GM12878 (cell line): ENCODE results near the gene UBXN10. TPM values are rescaled to one million over a fixed set of nuclear protein-coding genes. Genes with fewer than 3 reads are reported as not detected.

Experiments
- ATAC-seq: fragments of 200-7000 bp; cut with Tn5 transposase; 3 replicates; pipeline ENCODE4 v1.9.1; 2020; ENCODE audit warnings: mild to moderate bottlenecking, moderate library complexity
- BruUV-seq: library from RNA; stranded (reverse); fragments of 400-500 nt; replicated peaks from 2 replicates; lab custom pipeline; 2021; lab: Mats Ljungman, UMichigan
- CTCF ChIA-PET: fragments of 300-600 bp; sonication (Branson Sonifier 250); formaldehyde crosslinking; extraction: SDS; loops from one replicate; lab custom pipeline; 2021; ENCODE audit warnings: inconsistent platforms; lab: Yijun Ruan, JAX
- POLR2A ChIA-PET: fragments of 350-600 bp; formaldehyde crosslinking; extraction: SDS; loops from one replicate; lab custom pipeline; 2021; ENCODE audit warnings: inconsistent platforms; lab: Charles Lee
- RAD21 ChIA-PET: fragments of 300-600 bp; sonication (Branson Sonifier 250); formaldehyde crosslinking; loops from one replicate; lab custom pipeline; 2023; ENCODE audit warnings: antibody characterized with exemption; ENCODE audit not compliant: unreplicated experiment; lab: Charles Lee
- SMC1A ChIA-PET: fragments of 300-600 bp; sonication (Branson Sonifier 250); formaldehyde crosslinking; loops from one replicate; lab custom pipeline; 2023; ENCODE audit not compliant: unreplicated experiment, uncharacterized antibody; lab: Charles Lee
- DNase-seq: peaks from one replicate; pipeline ENCODE4 v3.0.0-alpha.2; 2011; ENCODE audit warnings: low read depth, low spot score
- FAIRE-seq: peaks from 3 replicates; lab custom pipeline; 2011; peaks lifted over from hg19 to GRCh38; lab: Jason Lieb, UNC
- H2AFZ ChIP-seq: 2 replicates; pipeline ENCODE4 v1.6.0; 2011; ENCODE audit warnings: low read depth, low read length, control low read depth; ENCODE audit not compliant: control insufficient read depth
- H3K27ac ChIP-seq: 2 replicates; pipeline ENCODE4 v1.5.1; 2011; ENCODE audit warnings: control low read depth; ENCODE audit not compliant: control insufficient read depth, insufficient read depth
- H3K27me3 ChIP-seq, 2 experiments: replicated peaks in 1 of 2; 2 replicates each; pipeline versions ENCODE4 v1.6.0 to v1.6.1; 2011; ENCODE audit warnings: low read length in 1 of 2; ENCODE audit not compliant: control insufficient read depth in 2 of 2, insufficient read depth in 2 of 2
- H3K36me3 ChIP-seq, 2 experiments: 2 replicates each; pipeline ENCODE4 v1.5.1; 2011; ENCODE audit warnings: low read length in 1 of 2; ENCODE audit not compliant: control insufficient read depth in 2 of 2, insufficient read depth in 2 of 2
- H3K4me1 ChIP-seq: 2 replicates; pipeline ENCODE4 v1.6.1; 2011; ENCODE audit warnings: mild to moderate bottlenecking, low read length, moderate library complexity, mixed read lengths; ENCODE audit not compliant: control insufficient read depth, insufficient read depth
- H3K4me2 ChIP-seq: 2 replicates; pipeline ENCODE4 v1.6.0; 2011; ENCODE audit warnings: control low read depth; ENCODE audit not compliant: control insufficient read depth, insufficient read depth
- H3K4me3 ChIP-seq: fragments of 200-600 bp; sonication (generic); 2 replicates; pipeline ENCODE4 v1.5.1; 2016
- H3K79me2 ChIP-seq: 2 replicates; pipeline ENCODE4 v1.6.0; 2011; ENCODE audit warnings: low read length; ENCODE audit not compliant: control insufficient read depth, insufficient read depth
- H3K9ac ChIP-seq: 2 replicates; pipeline ENCODE4 v1.8.0; 2011; ENCODE audit warnings: low read length, control low read depth, mixed read lengths; ENCODE audit not compliant: control insufficient read depth, insufficient read depth
- H3K9me3 ChIP-seq: replicated peaks from 3 replicates; pipeline ENCODE4 v1.5.1; 2011; ENCODE audit warnings: mild to moderate bottlenecking, low read length; ENCODE audit not compliant: control insufficient read depth, insufficient read depth
- H4K20me1 ChIP-seq: 2 replicates; pipeline ENCODE4 v1.6.0; 2011; ENCODE audit not compliant: control insufficient read depth, insufficient read depth
- CBX5 ChIP-seq: sonication (generic); IDR thresholded peaks from 2 replicates; pipeline ENCODE4 v1.6.1; 2016; ENCODE audit warnings: low read depth, moderate library complexity, mild to moderate bottlenecking, inconsistent platforms
- GABPA ChIP-seq: IDR thresholded peaks from 2 replicates; pipeline ENCODE4 v1.6.1; 2014; ENCODE audit warnings: antibody characterized with exemption, low read depth, mild to moderate bottlenecking, inconsistent platforms
- NFYA ChIP-seq: IDR thresholded peaks from 2 replicates; pipeline ENCODE4 v1.6.1; 2011; ENCODE audit warnings: low read depth, mild to moderate bottlenecking, low read length, improper control_type of control experiment, borderline replicate concordance
- NKRF ChIP-seq: fragments of 450-650 bp; conservative IDR thresholded peaks from 2 replicates; pipeline ENCODE4 v1.6.1; 2017; ENCODE audit warnings: mild to moderate bottlenecking, moderate library complexity
- RAD51 ChIP-seq: fragments of 450-650 bp; IDR thresholded peaks from 2 replicates; pipeline ENCODE4 v1.6.1; 2016; ENCODE audit warnings: moderate library complexity, mild to moderate bottlenecking, inconsistent platforms
- SIN3A ChIP-seq: IDR thresholded peaks from 2 replicates; pipeline ENCODE4 v1.6.1; 2012; ENCODE audit warnings: low read depth, low read length, improper control_type of control experiment
- SMARCA5 ChIP-seq: fragments of 450-650 bp; IDR thresholded peaks from 2 replicates; pipeline ENCODE4 v1.6.1; 2017; ENCODE audit warnings: mild to moderate bottlenecking
- USF1 ChIP-seq: IDR thresholded peaks from 2 replicates; pipeline ENCODE4 v1.6.1; 2011; ENCODE audit warnings: borderline replicate concordance, low read depth, mild to moderate bottlenecking, moderate library complexity, mixed read lengths, low read length; ENCODE audit not compliant: insufficient read depth; ENCODE audit errors: extremely low read length
- WGBS: methylation state at CpG from one replicate; pipeline ENCODE4 v1.1.6; 2016; ENCODE audit warnings: low lambda C conversion rate; ENCODE audit not compliant: insufficient replicate concordance, insufficient coverage; ENCODE audit errors: missing lambda C conversion rate; 5-methylcytosine and 5-hydroxymethylcytosine counted together
- in situ Hi-C: fragments of 300-500 bp; cut with MboI; formaldehyde crosslinking; loops from 9 replicates; pipeline ENCODE4 v1.14.3; 2018; ENCODE audit warnings: mixed read lengths
- intact Hi-C: fragments of 100-400 bp; cut with micrococcal nuclease; formaldehyde crosslinking; loops from one replicate; pipeline ENCODE4 v1.14.2; 2022; ENCODE audit not compliant: unreplicated experiment
- polyA plus RNA-seq, 11 experiments: library from polyadenylated mRNA; depleted of rRNA in 4 of 11; unstranded in 6 of 11; stranded (reverse) in 5 of 11; fragments of >200 nt; fragmentation: Nextera tagmentation in 4 of 11; fragmentation: Illumina TruSeq in 1 of 11; extraction: Ambion mirVana in 4 of 11; extraction: Trizol in 1 of 11; gene quantifications; 1 replicate in 1 of 11; 2 replicates in 10 of 11; pipeline versions ENCODE4 v1.2.1 to v1.2.3, GENCODE V29; 2011 to 2016; ENCODE audit warnings: inconsistent platforms in 2 of 11, missing spikeins in 2 of 11, low read depth in 1 of 11
- total RNA-seq, 4 experiments: library from RNA; depleted of rRNA in 3 of 4; stranded (reverse); fragments of >200 nt in 3 of 4; fragmentation: Illumina TruSeq in 1 of 4; extraction: Trizol in 1 of 4; gene quantifications; 2 replicates each; pipeline versions ENCODE4 v1.2.1 to v1.2.3, GENCODE V29; 2013 to 2021

The UBXN10 gene
- total and polyA plus RNA-seq, 10 of the 15 experiments (the other 5 are each of a cell fraction or from before 2014, with no cell fraction given), result 0.03 to 0.15 (median 0.06) TPM; not detected in 7

- TF ChIP-seq SMARCA5, result no peak
Observed at GRCh38 chr1:20189664-20190063, 3.8 kb downstream of the UBXN10 start (continued).

GRCh38 chr1:20190256-20191160 is 4.6 kb downstream of the UBXN10 start:
- Histone ChIP-seq H3K9ac (no peak overlapping the region), H2AFZ (no peak overlapping the region), H3K79me2 (no peaks in the 10 kb centered on the region), H3K27me3 (peaks cover 5 to 11% of the 10 kb centered on the region in 2 experiments), H3K9me3 (no peaks in the 10 kb centered on the region), H3K4me2 (no peak overlapping the region), H3K4me1 (peaks cover 8% of the 10 kb centered on the region), H3K36me3 (no peaks in the 10 kb centered on the region), H4K20me1 (no peaks in the 10 kb centered on the region), H3K27ac (no peak overlapping the region), H3K4me3 (no peak overlapping the region)
- no TSS peak for BruUV-seq
- SMC1A ChIA-PET, result no interaction called here
- CTCF ChIA-PET, result interaction anchor here (1.8 kb wide), 1 partner anchor 22 kb away, joined by 4 read pairs; no protein-coding TSS in a partner anchor
- ATAC-seq (no peak), DNase-seq (no peak), FAIRE-seq (no peak)
- intact Hi-C loops, result loop anchor here (10.0 kb wide), 1 partner anchor 216 kb away; the partner anchor contains the start of gene PLA2G2A
- POLR2A ChIA-PET, result no interaction called here
- in situ Hi-C loops, result loop anchor here (5.0 kb wide), 1 partner anchor 273 kb away; no protein-coding TSS in a partner anchor
- 59% methylated on average over 18 of the region's 19 CpGs for WGBS
- RAD21 ChIA-PET, result no interaction called here
- TF ChIP-seq NKRF, result no peak
- no peak for TF ChIP-seq NFYA
- TF ChIP-seq GABPA, result no peak
- no peak for TF ChIP-seq USF1
- no peak for TF ChIP-seq RAD51
- TF ChIP-seq CBX5, result no peak
- no peak for TF ChIP-seq SIN3A
